GM18519 (cell line): ENCODE measurements around the gene IL17F.
A peak's percentile ranks its signal among the peaks of the same experiment; 100 is the strongest.

Source experiments
- ATAC-seq: cut with Tn5 transposase; IDR thresholded peaks from one replicate; pipeline ENCODE4 v1.9.1; 2021; ENCODE audit warnings: mild to moderate bottlenecking, moderate library complexity; ENCODE audit not compliant: unreplicated experiment, low FRiP score

Gene IL17F

DNA sequence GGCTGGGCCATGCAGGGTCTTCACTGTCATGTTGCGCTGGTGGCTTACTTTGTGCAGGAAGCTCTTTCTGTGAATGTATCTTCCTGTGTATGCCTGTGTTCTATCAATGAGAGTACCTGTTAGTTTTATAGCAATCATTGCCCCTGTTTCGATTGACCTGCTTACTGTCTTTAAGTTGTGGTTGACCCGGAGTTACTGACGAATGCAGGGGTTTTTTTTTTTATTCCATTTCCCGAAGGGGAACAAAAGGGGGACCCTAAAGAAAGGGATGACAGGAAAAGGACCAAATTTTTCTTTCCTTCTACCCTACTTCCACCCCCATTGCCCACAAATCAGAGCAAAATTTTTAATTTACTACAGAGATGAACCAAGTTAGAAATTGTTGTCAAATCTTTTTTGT is at the start of gene IL17F:
Gene IL17F (minus strand): TSS at position 101 of the 400 bp plus-strand sequence. CDS start 71 bp downstream, at position 30.
- no peak for ATAC-seq

DNA sequence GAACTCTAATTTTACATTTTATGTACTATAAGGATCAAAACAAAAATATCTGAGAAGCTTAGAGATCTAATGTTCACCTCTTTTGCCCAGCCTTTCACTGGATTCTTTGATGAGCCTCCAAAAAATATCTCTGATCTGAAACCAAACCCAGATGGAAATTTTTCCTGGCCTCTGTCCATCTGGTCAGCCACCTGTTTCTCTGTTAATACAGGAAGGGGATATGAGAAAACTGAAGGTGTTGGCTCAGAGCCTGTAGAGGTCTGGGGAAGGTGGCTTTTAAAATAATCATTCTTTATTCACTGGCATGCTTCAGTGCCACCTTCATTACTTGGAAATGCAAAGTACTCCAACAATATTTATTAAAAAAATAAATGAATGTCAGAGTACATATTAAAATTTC is 48.8 kb upstream of the IL17F start:
- no peak for ATAC-seq

DNA sequence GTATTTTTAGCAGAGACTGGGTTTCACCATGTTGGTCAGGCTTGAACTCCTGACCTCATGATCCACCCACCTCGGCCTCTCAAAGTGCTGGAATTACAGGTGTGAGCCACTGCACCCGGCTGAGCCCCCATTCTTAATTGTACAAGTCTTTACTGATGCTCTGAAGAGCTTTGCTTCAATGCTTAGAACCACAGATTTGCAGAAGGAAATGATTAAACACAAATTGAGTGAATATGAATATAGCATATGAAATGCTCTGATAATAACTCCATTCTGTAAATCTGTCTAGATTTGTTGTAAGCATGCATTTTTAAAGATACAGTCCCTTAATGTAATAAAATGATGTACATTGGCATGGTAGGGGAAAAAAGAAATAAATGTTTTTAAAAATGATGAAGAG is 44.5 kb upstream of the IL17F start:
- ATAC-seq = no peak

DNA sequence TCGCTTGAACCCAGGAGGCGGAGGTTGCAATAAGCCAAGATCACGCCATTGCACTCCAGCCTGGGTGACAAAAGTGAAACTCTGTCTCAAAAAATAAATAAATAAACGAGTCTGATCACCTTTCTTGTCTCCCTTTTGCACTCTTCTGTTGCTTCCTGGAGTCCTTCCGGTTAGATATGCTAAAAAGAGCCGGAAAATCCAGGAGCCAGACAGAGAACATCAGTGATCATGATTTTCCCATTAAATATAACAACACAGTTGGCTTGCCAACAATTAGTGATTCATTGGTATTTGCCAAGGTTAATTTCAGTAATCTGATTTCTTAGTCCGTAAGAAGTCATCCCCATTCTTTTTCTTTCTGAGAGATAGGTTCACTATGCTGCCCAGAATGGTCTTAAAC is 43.9 kb upstream of the IL17F start:
- no peak for ATAC-seq

DNA sequence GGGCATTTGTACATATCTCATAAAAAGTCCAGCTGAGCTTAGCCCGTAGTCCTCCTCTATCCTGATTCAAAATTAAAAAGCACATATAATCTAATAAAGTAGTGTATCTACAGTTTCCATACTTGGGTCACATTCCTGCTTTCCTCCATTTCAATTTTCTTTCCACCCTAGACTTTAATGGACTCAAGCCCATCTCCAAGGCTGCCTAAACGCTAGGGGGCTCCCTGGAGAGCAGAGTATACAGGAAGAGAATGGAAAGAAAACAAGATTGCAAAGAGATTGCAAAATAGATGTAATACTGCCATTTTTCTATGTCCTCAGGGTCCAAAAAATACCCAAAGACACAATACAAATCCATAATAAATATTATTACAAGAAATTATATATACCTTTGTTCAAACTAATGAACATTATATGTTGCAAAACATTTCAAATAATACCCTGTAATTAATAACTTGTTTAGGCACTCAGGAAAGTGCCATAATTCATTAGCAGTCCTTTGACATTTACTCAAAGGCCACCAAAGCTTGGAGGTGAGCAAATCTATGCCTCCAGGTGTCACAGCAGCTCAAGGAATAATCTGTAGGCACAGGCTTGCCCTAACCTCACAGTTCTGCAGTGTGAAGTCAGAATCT is 42.6 kb upstream of the IL17F start:
- no peak for ATAC-seq

DNA sequence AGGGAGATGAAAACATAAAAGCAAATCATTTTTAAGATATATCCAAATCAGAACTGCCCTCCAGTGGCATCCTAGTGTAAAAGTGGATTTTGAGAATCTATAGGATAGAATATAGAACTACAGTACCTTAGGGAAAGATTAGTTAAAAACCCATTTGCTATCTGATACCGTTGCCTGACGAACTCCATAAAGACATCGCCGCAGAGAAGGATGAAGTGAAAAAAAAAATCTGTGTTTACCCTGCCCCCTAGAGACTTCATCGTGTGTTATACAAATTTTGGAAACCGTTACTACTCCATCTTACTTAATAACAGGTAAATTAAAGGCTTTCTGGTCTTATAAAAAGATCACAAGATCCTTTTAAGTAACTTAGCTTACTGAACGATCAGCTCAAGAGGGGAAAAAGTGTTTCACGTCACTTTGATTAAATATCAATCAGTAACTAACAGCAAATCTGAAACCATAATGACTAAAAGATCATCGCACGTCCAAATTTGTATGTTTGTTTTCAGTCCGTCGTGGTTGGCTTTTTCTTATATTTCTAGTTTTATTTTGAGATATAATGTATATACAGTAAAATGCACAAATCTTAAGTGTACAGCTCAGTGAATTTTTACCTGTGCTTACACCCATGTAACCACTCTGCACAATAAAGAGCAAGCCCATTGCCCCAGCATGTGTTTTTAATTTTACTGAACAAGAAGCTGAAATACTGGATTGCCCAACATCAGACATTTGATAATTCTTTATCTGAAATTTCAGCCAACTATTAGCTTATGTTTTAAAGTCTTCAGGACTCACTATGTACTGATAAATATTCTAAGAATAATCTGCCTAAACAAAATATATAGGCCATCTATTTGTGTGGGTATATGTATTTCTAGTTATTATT is 41.1 kb upstream of the IL17F start:
- ATAC-seq = no peak

DNA sequence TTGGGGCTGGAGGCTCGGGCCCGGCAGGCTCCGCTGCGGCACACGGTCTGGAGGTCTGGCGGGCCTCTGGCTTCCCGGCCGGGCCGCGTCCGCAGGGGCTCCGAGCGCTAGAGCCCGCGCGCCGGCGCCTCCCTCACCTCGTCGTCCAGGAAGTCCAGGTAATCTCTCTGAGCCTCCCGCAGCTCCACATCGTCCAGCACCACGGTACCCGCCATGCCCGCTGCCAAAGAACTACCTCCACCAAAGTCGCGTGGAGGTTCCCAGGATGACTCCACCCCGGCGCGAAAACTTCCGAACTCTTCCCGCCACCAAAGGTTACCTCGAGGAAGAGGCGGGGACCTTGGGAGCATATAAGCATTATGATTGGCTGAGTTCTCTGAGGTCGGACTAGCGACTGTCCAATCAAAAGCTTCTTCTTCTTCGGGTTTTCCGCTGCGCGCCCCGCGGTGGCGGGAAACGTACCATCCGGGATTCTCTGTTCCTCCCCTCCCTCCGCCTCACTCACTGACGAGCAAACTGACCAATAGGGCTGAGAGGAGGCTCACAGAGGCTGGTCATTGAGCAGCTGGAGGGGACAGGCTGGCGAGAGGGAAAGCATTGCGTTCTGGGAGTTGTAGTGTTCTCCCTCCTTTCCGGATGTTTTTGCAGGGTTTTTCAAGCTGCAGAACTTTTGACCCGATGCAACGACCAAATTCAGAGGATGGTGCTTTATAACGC is 40.3 kb upstream of the IL17F start, which contains the start of gene MCM3:
Gene MCM3 (minus strand): TSS at position 283 of the 717 bp plus-strand sequence. CDS start 68 bp downstream, at position 215.
- peak; percentile 95 for ATAC-seq

DNA sequence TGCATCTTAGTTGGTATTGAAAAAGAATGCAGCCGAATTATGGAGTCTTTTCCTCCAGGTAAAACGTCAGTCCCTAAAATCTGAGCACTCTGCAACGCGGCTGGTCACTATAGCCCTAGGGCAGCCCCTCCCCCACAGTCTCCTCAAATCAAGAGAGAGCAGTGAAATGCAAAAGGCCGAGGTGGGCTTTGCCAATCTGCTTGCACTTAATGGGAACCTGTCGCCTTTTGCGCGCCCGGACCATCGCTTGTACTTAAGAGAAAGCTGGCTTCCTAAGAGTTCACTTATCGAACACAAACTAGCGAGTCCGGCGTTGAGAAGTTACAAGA is 39.8 kb upstream of the IL17F start:
- no peak for ATAC-seq

DNA sequence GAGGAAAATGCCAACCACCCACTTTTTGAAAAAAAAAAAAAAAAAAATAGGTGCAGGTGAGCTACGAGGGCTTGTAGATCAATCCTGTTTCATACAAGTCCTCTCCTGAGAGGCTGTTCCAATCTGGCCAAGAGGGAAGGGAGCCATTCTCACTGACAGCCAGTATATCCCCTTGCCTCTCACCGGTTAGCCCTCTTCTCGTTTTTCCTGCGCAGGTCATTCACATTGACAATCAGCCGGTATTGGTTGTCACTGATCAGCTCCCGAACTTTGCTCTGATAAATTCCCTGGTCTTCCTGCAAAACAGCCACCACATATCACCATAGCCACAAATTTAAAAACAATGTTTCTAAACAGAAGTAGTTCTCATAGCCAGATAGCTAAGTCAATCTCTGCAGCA is 38.8 kb upstream of the IL17F start:
- ATAC-seq = no peak

DNA sequence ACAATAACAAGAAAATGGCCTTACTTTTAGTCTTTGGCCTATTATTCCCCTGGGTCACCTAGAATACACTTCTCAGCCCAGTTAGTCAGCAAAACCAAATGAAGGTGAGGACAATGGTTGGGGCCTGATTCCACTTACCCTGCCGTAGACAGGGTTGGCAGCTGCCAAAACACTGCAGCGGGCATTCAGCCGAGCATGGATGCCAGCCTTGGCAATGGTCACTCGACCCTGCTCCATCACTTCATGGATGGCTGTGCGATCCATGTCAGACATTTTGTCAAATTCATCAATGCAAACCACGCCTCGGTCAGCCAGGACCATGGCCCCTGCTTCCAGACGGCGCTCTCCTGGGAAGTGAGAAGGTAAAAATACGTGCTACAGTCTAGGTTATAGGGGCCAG is 31.8 kb upstream of the IL17F start:
- ATAC-seq = no peak

DNA sequence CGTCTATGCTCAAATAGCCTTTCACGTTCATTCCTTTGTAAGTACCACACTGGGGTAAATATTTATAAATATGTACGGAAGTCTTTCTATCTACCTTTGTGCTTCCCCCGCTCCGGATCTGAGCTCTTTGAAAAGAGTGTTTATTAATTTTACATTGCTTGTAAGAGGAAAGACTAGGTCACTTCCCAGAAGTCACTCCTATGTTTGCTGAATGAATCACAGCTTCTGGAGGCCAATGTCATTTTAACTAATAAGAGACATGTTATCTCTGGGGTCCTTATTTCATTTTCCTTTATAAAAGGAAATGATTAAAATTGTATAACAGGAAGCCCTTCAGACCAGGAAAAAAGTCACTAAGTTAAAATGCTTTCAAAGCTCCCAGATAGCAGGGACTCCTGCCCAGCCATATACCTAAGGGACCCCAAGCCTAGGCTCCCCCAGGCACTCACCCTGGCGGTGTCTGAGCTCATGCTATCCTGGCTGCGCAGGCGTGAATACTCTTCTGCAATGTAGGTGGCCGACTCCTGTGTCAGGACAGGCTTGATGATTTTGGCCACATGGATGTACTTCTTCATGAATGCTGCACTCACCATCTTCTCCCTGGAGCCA is 27.7 kb upstream of the IL17F start:
- ATAC-seq = no peak

DNA sequence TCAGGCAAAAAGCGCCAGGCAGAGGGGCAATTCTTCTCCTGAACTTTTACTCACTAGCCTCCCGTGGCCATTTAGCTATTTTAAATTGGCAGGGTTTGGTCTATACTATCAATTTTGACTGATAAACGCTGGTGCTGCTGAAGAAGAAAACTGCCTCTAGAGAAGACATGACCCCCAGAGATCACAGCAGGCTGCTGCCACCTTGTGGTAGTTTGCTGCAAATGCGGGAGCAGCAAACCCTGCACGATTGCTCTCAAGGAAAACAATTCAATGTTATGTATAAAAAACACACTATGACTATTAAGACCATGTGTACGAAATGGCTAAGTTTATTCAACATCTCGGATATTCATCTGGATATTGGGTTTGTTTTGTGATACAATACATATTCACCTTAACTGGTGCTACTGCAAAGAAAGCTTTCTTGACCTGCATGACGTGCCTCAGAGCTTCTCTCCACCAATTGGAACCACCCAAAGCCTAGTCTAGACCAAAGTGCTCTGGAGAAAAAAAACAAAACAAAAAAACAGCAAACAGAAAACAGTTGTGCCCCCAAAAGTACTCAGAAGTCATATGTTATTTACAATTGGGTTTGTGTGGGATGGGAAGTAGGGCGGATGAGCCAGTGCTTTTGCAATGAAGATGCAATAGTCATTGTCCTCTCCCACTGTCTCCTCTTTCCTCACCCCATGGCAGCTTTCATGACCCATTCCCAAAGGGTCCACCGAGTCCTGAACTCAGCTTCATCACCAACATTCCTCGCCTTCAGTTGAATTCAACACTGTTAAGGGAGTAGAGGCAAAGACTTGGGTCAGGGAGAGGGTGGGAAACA is 19.6 kb upstream of the IL17F start:
- ATAC-seq = peak; percentile 63

DNA sequence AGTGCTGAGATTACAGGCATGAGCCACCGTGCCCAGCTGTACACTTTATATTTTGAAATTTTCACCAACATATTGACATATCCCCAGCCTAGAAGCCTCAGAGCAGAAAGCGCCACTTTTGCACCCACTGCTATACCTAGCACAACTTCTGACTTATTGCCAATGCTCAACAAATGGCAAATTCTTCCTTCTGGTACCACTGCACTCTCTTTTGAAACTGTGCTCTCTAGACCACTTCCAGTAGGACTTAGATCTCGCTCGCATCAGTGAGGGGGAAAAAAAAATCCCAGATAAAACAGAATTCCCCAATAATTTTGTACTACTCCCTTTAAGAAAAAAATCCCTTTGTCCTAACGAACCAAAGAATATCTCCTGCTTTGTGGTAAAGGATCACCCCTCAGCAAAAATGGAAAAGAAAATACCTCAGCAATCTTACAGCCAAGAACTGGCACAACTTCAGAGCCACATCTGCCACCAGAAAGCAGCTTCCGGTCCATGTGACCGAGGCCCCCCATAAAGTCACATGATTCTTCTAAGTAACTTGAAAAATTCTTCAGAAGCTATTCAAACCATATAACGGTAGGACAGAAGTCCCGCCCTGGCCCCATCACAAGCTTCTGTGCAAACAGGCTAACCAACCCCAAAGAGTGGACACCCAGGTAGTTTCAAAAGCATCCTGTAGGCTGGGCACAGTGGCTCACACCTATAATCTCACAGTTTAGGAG is 18.5 kb upstream of the IL17F start:
- no peak for ATAC-seq

DNA sequence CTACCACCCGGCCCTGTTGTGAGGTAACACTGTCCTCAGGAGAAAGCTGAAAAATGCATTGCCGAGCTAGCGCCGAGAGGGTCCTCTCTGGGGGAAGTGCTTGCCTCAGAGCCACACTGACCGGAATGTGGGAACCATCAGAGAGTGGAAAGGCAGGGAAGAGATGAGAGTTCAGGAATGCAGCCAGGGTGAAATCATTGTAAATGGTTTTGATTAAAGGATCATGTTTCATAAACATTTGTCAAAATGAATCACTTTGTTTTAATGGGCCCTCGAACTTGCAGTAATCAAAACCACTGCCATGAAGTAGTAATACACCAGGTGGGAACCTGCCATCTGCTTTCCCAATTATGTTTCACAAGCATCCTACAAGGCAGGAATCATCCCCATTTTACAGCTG is 16.9 kb upstream of the IL17F start:
- ATAC-seq = no peak

DNA sequence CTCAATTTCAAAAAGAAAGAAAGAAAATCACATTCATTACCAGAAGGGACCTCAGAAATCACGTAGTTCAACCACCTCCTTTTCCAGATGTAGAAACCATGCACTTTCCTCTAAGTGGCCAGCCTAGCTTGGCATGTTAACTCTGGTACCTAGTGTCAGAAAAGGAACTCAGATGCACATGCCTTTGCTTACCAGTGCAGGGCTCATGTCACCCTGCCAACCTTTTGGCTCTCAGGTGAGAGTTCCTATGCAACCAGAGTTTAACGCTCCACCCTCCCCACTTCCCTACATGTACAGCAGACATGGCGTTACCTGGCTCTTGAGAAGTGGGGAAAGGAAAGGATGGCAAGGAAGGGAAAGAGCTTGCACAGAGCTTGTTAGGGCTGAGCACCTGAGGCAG is 16.3 kb upstream of the IL17F start:
- no peak for ATAC-seq

DNA sequence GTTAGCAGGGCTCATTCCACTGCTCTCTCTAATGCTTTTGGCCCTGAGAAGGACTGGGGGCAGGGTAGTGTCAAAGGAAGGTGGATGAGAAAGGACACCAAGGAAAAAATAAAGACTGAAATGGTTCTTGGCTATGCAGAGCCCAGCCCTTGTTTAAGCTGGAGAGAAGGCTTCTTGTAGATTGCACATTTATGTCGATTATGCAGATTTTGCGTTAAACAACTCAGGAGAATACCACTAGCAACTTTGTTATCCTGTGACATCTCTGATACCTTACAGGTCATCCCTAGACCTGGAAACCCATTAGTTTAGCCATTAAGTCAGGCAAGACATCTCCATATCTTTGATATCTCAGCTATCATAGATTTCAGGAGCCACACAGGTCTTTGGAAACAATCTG is 11.1 kb upstream of the IL17F start:
- no peak for ATAC-seq

DNA sequence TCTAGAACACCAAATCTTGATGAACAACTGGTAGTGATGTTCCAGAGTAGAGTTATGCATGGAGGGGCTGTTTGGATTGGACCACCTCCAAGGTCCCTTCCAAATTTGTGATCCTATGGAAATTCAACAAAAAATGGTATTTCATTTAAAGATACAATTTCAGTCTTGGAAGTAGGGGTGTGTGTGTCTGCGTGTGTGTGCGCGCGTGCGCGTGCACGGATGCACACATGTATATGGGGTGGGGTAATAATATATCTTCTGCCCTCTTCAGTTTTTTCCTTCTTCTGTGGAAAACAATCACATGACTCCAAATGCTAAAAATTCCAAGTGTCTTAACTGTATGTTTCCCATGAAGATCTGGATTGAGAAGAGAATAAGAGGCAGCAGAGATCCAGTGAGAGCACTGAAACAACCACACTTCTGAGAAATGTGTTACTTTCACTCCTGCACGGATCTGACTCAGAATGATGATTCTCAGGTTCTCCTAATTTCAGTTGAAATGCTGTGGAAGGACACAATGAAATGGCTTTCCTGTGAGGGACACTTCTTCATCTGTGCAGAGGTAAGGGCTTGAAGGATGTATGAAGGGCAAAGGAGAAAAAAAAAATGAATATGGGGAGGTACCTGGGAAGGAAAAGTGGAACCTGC is 10.6 kb upstream of the IL17F start:
- no peak for ATAC-seq

DNA sequence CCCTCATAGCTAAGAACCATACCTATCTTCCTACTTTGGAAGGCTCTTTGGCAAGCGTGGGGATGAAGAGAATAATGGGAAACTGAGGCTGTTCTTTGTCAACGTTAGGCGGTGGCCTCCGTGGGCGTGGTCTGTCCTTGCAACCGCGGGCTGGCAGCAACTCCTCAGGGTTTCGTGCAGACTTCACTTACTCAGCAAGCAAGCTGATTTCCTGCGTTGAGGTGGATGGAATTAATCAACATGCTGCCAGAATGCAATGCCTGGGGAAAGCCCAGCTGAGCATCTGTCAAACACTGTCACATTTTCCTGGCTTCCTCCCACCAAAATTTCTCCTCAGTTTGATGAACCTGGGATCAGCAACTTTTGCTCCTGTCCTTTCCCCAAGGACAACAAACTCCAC is 9.2 kb upstream of the IL17F start:
- ATAC-seq = no peak

DNA sequence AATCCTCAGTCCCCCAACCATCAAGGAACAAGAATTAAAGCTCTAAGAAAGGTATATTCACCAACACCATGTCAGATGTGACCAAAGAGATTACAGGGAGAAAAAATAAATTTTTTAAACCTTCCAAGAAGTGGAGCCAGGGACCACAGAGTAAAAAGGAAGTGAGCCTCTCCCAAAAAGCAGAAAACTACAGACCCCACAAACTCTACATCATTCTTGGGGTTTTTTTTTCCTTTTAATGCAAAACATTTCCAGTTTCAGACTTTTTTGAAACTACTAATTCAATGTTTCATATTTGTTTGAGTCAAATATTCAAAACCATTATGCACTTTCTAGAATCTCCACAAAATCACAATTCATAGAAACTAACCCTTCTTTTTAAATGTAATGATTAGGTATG is 6.8 kb upstream of the IL17F start:
- no peak for ATAC-seq
